OCI-LY7 (cell line): ENCODE results near the gene SPAG9. TPM values are rescaled to one million over a fixed set of nuclear protein-coding genes. Genes with fewer than 3 reads are reported as not detected.

Experiments used
- BruUV-seq: library from RNA; stranded (reverse); fragments of 400-500 nt; replicated peaks from 2 replicates; lab custom pipeline; 2021; lab: Mats Ljungman, UMichigan
- CTCF ChIA-PET: fragments of 300-600 bp; sonication (Branson Sonifier 250); formaldehyde crosslinking; loops from one replicate; lab custom pipeline; 2022; ENCODE audit warnings: antibody characterized with exemption; ENCODE audit not compliant: unreplicated experiment; lab: Charles Lee
- POLR2A ChIA-PET: fragments of 300-600 bp; sonication (Branson Sonifier 250); formaldehyde crosslinking; loops from one replicate; lab custom pipeline; 2022; ENCODE audit warnings: antibody characterized with exemption; lab: Charles Lee
- DNase-seq: peaks from one replicate; pipeline ENCODE4 v3.0.0-alpha.2; 2015; ENCODE audit warnings: low spot score
- H2AFZ ChIP-seq: fragments of 200-600 bp; sonication (generic), shearing (Covaris generic); 2 replicates; pipeline ENCODE4 v1.6.1; 2014; ENCODE audit warnings: mild to moderate bottlenecking, antibody characterized with exemption, low read length, moderate library complexity
- H3K27ac ChIP-seq: fragments of 200-600 bp; sonication (generic); 2 replicates; pipeline ENCODE4 v1.5.1; 2014; ENCODE audit warnings: mixed run types, low read depth, mild to moderate bottlenecking, moderate library complexity, low read length, inconsistent platforms; ENCODE audit not compliant: poor library complexity, severe bottlenecking
- H3K36me3 ChIP-seq: fragments of 200-600 bp; sonication (generic); 2 replicates; pipeline ENCODE4 v1.6.1; 2014; ENCODE audit warnings: mild to moderate bottlenecking, antibody characterized with exemption, low read length, moderate library complexity, mixed read lengths; ENCODE audit not compliant: insufficient read depth
- H3K4me1 ChIP-seq: fragments of 200-600 bp; sonication (generic); 2 replicates; pipeline ENCODE4 v1.5.1; 2014; ENCODE audit warnings: mild to moderate bottlenecking, low read length; ENCODE audit not compliant: insufficient read depth, poor library complexity, severe bottlenecking
- H3K4me2 ChIP-seq: fragments of 200-600 bp; sonication (generic); 2 replicates; pipeline ENCODE4 v1.6.1; 2014; ENCODE audit warnings: mild to moderate bottlenecking, low read length
- H3K4me3 ChIP-seq: fragments of 200-600 bp; sonication (generic); 2 replicates; pipeline ENCODE4 v1.5.1; 2014; ENCODE audit warnings: mild to moderate bottlenecking, low read depth, low read length; ENCODE audit not compliant: poor library complexity, severe bottlenecking
- H3K79me2 ChIP-seq: fragments of 200-600 bp; sonication (generic); 2 replicates; pipeline ENCODE4 v1.6.1; 2016; ENCODE audit warnings: low read depth, mild to moderate bottlenecking, low read length, moderate library complexity, mixed read lengths; ENCODE audit not compliant: insufficient read depth
- H3K9me2 ChIP-seq: fragments of 200-600 bp; sonication (generic); 2 replicates; pipeline ENCODE4 v1.6.1; 2016; ENCODE audit warnings: mild to moderate bottlenecking, low read length, mixed read lengths; ENCODE audit not compliant: insufficient read depth
- H3K9me3 ChIP-seq: fragments of 200-600 bp; sonication (generic); 2 replicates; pipeline ENCODE4 v1.6.1; 2014; ENCODE audit warnings: mild to moderate bottlenecking, mixed run types, low read length, mixed read lengths
- H4K20me1 ChIP-seq: fragments of 200-600 bp; sonication (generic); 2 replicates; pipeline ENCODE4 v1.6.1; 2014; ENCODE audit warnings: mild to moderate bottlenecking, antibody characterized with exemption, low read length, moderate library complexity, mixed read lengths; ENCODE audit not compliant: insufficient read depth
- EZH2phosphoT487 ChIP-seq: fragments of 200-600 bp; sonication (generic); IDR thresholded peaks from 2 replicates; pipeline ENCODE4 v1.6.1; 2018; ENCODE audit warnings: low read depth, borderline replicate concordance, mild to moderate bottlenecking, mixed run types, antibody characterized with exemption, low read length, moderate library complexity, mixed read lengths
- intact Hi-C: fragments of 100-400 bp; cut with micrococcal nuclease; formaldehyde crosslinking; loops from one replicate; pipeline ENCODE4 v1.10.0; 2022; ENCODE audit not compliant: unreplicated experiment
- total RNA-seq, 2 experiments: library from RNA; depleted of rRNA in 1 of 2; stranded (reverse); fragments of >200 nt in 1 of 2; shearing (Covaris generic) in 1 of 2; gene quantifications; 2 replicates each; pipeline ENCODE4 v1.2.3, GENCODE V29; 2014 to 2022
- TF ChIP-seq, protein P1 (sequence below): fragments of 200-600 bp; sonication (generic); conservative IDR thresholded peaks from 2 replicates; pipeline ENCODE4 v1.5.1; 2014; ENCODE audit warnings: mild to moderate bottlenecking, antibody characterized with exemption, low read length, moderate library complexity, mixed read lengths

The SPAG9 gene
- total RNA-seq, 2 experiments from 2014 or later = 75.5 to 78.9 TPM

DNA sequence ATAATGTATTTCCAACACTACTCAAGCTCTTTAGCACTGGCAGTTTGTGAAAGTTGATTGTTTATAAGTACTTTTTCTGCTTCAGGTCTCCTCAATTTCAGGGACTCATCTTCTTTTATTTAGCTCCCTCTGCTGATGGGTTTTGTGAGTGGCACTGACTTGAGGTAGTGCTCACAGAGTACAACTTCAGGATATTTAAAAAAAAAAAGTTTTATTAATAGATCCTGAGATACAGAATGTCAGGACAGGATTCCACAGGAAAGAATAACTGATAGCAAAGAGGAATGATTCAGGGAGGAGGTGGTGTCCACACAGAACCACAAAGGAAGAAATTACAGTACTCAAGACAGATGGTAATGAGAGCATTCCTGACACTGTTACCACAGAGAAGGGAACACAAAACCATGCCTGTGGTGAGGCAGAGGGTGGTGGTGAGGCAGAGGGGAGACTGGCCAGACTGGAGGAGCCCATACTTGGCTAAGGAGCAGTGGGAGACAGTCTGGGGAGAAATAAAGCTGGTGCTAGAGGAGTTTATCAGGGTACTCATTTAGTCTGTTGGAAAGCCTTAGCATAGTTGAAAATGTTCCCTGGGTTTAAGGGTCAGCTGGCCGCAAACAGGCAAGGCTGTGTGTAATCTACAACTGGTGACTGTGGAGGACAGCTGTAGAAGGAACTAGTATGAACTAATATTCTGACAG lies 63.7 kb downstream of the SPAG9 start:
- no peak overlapping the region for H3K4me2 ChIP-seq
- intact Hi-C loops = loop anchor here (1.0 kb wide), 1 partner anchor 56 kb away; no protein-coding TSS in a partner anchor
- TF ChIP-seq, protein P1, sequence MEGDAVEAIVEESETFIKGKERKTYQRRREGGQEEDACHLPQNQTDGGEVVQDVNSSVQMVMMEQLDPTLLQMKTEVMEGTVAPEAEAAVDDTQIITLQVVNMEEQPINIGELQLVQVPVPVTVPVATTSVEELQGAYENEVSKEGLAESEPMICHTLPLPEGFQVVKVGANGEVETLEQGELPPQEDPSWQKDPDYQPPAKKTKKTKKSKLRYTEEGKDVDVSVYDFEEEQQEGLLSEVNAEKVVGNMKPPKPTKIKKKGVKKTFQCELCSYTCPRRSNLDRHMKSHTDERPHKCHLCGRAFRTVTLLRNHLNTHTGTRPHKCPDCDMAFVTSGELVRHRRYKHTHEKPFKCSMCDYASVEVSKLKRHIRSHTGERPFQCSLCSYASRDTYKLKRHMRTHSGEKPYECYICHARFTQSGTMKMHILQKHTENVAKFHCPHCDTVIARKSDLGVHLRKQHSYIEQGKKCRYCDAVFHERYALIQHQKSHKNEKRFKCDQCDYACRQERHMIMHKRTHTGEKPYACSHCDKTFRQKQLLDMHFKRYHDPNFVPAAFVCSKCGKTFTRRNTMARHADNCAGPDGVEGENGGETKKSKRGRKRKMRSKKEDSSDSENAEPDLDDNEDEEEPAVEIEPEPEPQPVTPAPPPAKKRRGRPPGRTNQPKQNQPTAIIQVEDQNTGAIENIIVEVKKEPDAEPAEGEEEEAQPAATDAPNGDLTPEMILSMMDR = peak; percentile 92
- TF ChIP-seq EZH2phosphoT487 = no peak
- H4K20me1 ChIP-seq = peaks cover 12% of the 10 kb centered on the region
- H3K79me2 ChIP-seq = peaks cover 47% of the 10 kb centered on the region; the same call in 1 of the 2 replicates
- H3K36me3 ChIP-seq = peaks cover 10% of the 10 kb centered on the region
- BruUV-seq = no TSS peak
- DNase-seq = peak; percentile 71
- no peaks in the 10 kb centered on the region for H3K9me2 ChIP-seq
- ChIA-PET POLR2A (interaction anchor here (0.5 to 1.6 kb wide), 5 partner anchors 16 to 104 kb away, joined by 3 to 4 read pairs (median 3); no protein-coding TSS in a partner anchor), CTCF (no interaction called here)
- H3K9me3 ChIP-seq = no peaks in the 10 kb centered on the region
- no peak overlapping the region for H3K27ac ChIP-seq
- H2AFZ ChIP-seq = no peak overlapping the region
- peaks cover 23% of the 10 kb centered on the region for H3K4me1 ChIP-seq
- no peak overlapping the region for H3K4me3 ChIP-seq

DNA sequence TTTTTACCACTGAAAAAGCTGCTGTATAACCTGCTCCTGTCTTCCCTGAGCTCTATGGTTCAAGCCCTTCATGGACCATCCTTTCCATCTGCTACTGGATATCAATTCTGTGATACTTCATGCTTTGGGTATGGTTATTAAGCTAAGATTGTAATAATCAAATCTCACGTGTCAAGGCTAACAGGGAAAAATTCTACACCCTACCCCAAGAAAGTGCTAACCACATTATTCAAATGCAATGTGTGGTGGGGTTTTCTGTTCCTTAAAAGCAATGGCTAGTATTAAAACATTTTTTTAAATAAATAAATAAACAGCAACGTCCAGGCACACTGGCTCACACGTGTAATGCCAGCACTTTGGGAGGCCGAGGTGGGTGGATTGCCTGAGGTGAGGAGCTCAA lies 65.9 kb downstream of the SPAG9 start:
- TF ChIP-seq EZH2phosphoT487 = no peak
- TF ChIP-seq, protein P1 = no peak
- H3K4me2 ChIP-seq = no peak overlapping the region
- no peak overlapping the region for H3K27ac ChIP-seq
- ChIA-PET CTCF (no interaction called here), POLR2A (interaction anchor here (0.5 to 1.6 kb wide), 4 partner anchors 11 to 190 kb away, joined by 3 to 5 read pairs (median 4); no protein-coding TSS in a partner anchor)
- H3K79me2 ChIP-seq = peaks cover 56% of the 10 kb centered on the region; the same call in 1 of the 2 replicates
- H2AFZ ChIP-seq = no peak overlapping the region
- H4K20me1 ChIP-seq = peaks cover 12% of the 10 kb centered on the region
- DNase-seq = no peak
- no peak overlapping the region for H3K4me3 ChIP-seq
- no peaks in the 10 kb centered on the region for H3K9me3 ChIP-seq
- peaks cover 12% of the 10 kb centered on the region for H3K36me3 ChIP-seq
- no peaks in the 10 kb centered on the region for H3K9me2 ChIP-seq
- no TSS peak for BruUV-seq
- H3K4me1 ChIP-seq = peaks cover 44% of the 10 kb centered on the region
- intact Hi-C loops = no loop called here

DNA sequence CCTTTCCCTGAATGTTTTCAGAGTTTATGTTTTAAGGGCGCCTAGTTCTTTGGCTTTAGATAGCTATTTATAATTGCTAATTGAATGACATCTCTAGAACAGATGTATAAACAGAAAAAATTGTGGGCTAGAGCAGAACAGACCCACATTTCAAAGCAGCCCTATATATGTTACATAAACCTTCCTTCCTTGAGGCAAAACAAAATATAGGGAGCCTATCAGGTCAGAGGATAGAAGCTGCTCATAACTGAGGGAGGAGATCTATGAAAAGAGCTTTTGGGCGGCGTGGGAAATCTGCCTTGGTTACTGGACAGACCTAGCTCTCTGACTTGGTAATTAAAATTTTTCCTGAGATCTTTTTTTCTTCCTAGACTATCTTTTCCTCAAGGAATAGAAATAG lies 68.4 kb downstream of the SPAG9 start:
- no peaks in the 10 kb centered on the region for H3K9me3 ChIP-seq
- no peak for TF ChIP-seq EZH2phosphoT487
- TF ChIP-seq, protein P1 = no peak
- ChIA-PET CTCF (interaction anchor here (1.0 kb wide), 1 partner anchor 52 kb away, joined by 3 read pairs; no protein-coding TSS in a partner anchor), POLR2A (interaction anchor here (0.6 to 1.8 kb wide), 3 partner anchors 9 to 21 kb away, joined by 4 to 7 read pairs (median 5); no protein-coding TSS in a partner anchor)
- peaks cover 62% of the 10 kb centered on the region; the same call in 1 of the 2 replicates for H3K79me2 ChIP-seq
- intact Hi-C loops = no loop called here
- DNase-seq = no peak
- no TSS peak for BruUV-seq
- no peaks in the 10 kb centered on the region for H3K9me2 ChIP-seq
- no peak overlapping the region for H2AFZ ChIP-seq
- H3K4me2 ChIP-seq = 0 out of 2 replicates have a peak overlapping the region, but pooled peaks have one; percentile 11
- peaks cover 41% of the 10 kb centered on the region for H3K4me1 ChIP-seq
- no peak overlapping the region for H3K4me3 ChIP-seq
- no peak overlapping the region for H3K27ac ChIP-seq
- H3K36me3 ChIP-seq = peaks cover 14% of the 10 kb centered on the region
- peaks cover 8% of the 10 kb centered on the region for H4K20me1 ChIP-seq
